ENCODE data around the gene DDX39B. TPM values are rescaled to one million over a fixed set of nuclear protein-coding genes. Genes with fewer than 3 reads are reported as not detected.
"Not testable (repeated sequence)": the region's sequence is repeated elsewhere in the genome, so short reads cannot be mapped to it uniquely, and the experiment has no call there.

Gene DDX39B
- total RNA-seq, 1 donor: 240 TPM

DNA sequence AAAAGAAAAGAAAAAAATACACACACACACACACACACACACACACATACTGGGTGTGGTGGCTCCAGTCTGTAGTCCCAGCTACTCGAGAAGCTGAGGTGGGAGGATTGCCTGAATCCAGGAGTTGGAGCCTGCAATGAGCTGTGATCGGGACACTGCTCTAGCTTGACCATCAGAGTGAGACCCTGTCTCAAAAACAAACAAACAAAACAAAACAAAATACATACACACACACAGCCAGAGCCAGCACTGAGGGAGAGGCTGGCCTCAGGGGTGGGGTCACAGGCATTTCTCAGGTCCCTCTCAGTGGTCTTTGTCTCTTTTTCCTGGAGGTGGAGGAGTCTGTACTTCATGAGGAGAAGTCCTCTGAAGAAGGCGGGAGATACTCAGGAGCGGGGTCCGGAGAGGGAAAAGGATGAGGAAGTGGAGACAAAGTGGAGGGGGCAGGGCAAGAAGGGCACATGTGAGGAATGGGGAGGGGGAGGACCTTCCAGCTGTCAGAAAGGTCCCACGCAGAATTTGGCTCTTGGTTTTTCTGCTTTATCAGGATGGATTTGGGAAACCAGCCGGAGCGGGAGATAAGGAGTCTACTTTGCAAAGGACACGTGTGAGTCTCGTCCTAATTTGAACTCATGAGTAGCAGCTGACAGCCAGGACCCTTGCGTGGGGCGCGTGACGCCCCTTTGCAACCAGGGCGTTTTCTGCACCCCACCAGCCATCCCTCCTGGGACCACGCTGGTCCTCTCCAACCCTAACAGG, 51.5 kb downstream of the DDX39B start:
- Histone ChIP-seq H3K36me3 (ENCODE audit: insufficient read depth, low read length) (no peaks in the 10 kb centered on the region), H3K9me3 (ENCODE audit: low read depth, low read length) (no peaks in the 10 kb centered on the region), H3K4me2 (ENCODE audit: insufficient read depth, low read length) (no peak overlapping the region), H4K20me1 (ENCODE audit: insufficient read depth, low read length) (no peaks in the 10 kb centered on the region), H3K27ac (ENCODE audit: low read depth, low read length) (no peak overlapping the region), H3K4me1 (ENCODE audit: insufficient read depth, low read length) (peaks cover 7% of the 10 kb centered on the region), H3K27me3 (ENCODE audit: insufficient read depth, low read length) (no peaks in the 10 kb centered on the region), H3K4me3 (ENCODE audit: insufficient read depth, low read length) (no peak overlapping the region), H2AFZ (ENCODE audit: low read length) (no peak overlapping the region), H3K79me2 (ENCODE audit: insufficient read depth, low read length) (no peaks in the 10 kb centered on the region)
- DNase-seq (ENCODE audit: insufficient read length, low spot score, missing footprints): no peak
- TF ChIP-seq CTCF (IDR thresholded peaks at IDR 0.05; ENCODE audit: extremely low read depth, low read depth, low read length): no peak

GRCh38 chr6:31489086-31489485, 52.7 kb downstream of the DDX39B start:
- Histone ChIP-seq H3K4me1 (ENCODE audit: insufficient read depth, low read length) (peaks cover 13% of the 10 kb centered on the region), H3K4me3 (ENCODE audit: insufficient read depth, low read length) (no peak overlapping the region), H2AFZ (ENCODE audit: low read length) (no peak overlapping the region), H3K27ac (ENCODE audit: low read depth, low read length) (no peak overlapping the region), H3K9me3 (ENCODE audit: low read depth, low read length) (no peaks in the 10 kb centered on the region), H3K79me2 (ENCODE audit: insufficient read depth, low read length) (no peaks in the 10 kb centered on the region), H3K4me2 (ENCODE audit: insufficient read depth, low read length) (no peak overlapping the region), H3K27me3 (ENCODE audit: insufficient read depth, low read length) (no peaks in the 10 kb centered on the region), H4K20me1 (ENCODE audit: insufficient read depth, low read length) (no peaks in the 10 kb centered on the region), H3K36me3 (ENCODE audit: insufficient read depth, low read length) (no peaks in the 10 kb centered on the region)
- no peak for DNase-seq (ENCODE audit: insufficient read length, low spot score, missing footprints)
- TF ChIP-seq CTCF (IDR thresholded peaks at IDR 0.05; ENCODE audit: extremely low read depth, low read depth, low read length): no peak

- DNase-seq (ENCODE audit: insufficient read length, low spot score, missing footprints); H3K9me3 ChIP-seq (ENCODE audit: low read depth, low read length); H3K27ac ChIP-seq (ENCODE audit: low read depth, low read length); H3K79me2 ChIP-seq (ENCODE audit: insufficient read depth, low read length); H3K4me2 ChIP-seq (ENCODE audit: insufficient read depth, low read length); H4K20me1 ChIP-seq (ENCODE audit: insufficient read depth, low read length); H2AFZ ChIP-seq (ENCODE audit: low read length); H3K27me3 ChIP-seq (ENCODE audit: insufficient read depth, low read length); H3K4me3 ChIP-seq (ENCODE audit: insufficient read depth, low read length); H3K36me3 ChIP-seq (ENCODE audit: insufficient read depth, low read length): not testable (repeated sequence)
- H3K4me1 ChIP-seq (ENCODE audit: insufficient read depth, low read length): peaks cover 13% of the 10 kb centered on the region
Observed at GRCh38 chr6:31487674-31488073, 54.1 kb downstream of the DDX39B start.

- H3K9me3 ChIP-seq (ENCODE audit: low read depth, low read length); H3K79me2 ChIP-seq (ENCODE audit: insufficient read depth, low read length); H4K20me1 ChIP-seq (ENCODE audit: insufficient read depth, low read length); H3K27me3 ChIP-seq (ENCODE audit: insufficient read depth, low read length); H3K36me3 ChIP-seq (ENCODE audit: insufficient read depth, low read length); H3K4me2 ChIP-seq (ENCODE audit: insufficient read depth, low read length); DNase-seq (ENCODE audit: insufficient read length, low spot score, missing footprints); H3K4me3 ChIP-seq (ENCODE audit: insufficient read depth, low read length); H3K27ac ChIP-seq (ENCODE audit: low read depth, low read length); H2AFZ ChIP-seq (ENCODE audit: low read length): not testable (repeated sequence)
- TF ChIP-seq CTCF (IDR thresholded peaks at IDR 0.05; ENCODE audit: extremely low read depth, low read depth, low read length): peak; percentile 6
- peaks cover 10% of the 10 kb centered on the region for H3K4me1 ChIP-seq (ENCODE audit: insufficient read depth, low read length)
Observed at GRCh38 chr6:31486065-31486837, 55.6 kb downstream of the DDX39B start.
